ENCODE measurements around the gene MANEA. TPM values are rescaled to one million over a fixed set of nuclear protein-coding genes. Genes with fewer than 3 reads are reported as not detected.
"Not testable (repeated sequence)": the region's sequence is repeated elsewhere in the genome, so short reads cannot be mapped to it uniquely, and the experiment has no call there.

MANEA gene
- 9.6 and 11.3 TPM in 2 replicates for total RNA-seq (2014; rRNA removed; shearing (Covaris generic))

- peak; percentile 75 for DNase-seq (ENCODE audit: low spot score)
Observed at GRCh38 chr6:95577304-95578105, at the start of gene MANEA. MANEA (plus strand) TSS chr6:95577535; CDS start chr6:95586440, 8,905 bp downstream.

GRCh38 chr6:95529762-95530161 lies 47.6 kb upstream of the MANEA start:
- DNase-seq (ENCODE audit: low spot score), result no peak

GRCh38 chr6:95530176-95530819 lies 47.0 kb upstream of the MANEA start:
- no peak for DNase-seq (ENCODE audit: low spot score)

- DNase-seq (ENCODE audit: low spot score), result no peak
Observed at GRCh38 chr6:95543798-95544197, 33.5 kb upstream of the MANEA start.

- DNase-seq (ENCODE audit: low spot score), result no peak
Observed at GRCh38 chr6:95544517-95545225, 32.7 kb upstream of the MANEA start.

GRCh38 chr6:95545226-95545625 lies 32.1 kb upstream of the MANEA start:
- DNase-seq (ENCODE audit: low spot score), result no peak

- no peak for DNase-seq (ENCODE audit: low spot score)
Observed at GRCh38 chr6:95545686-95546085, 31.6 kb upstream of the MANEA start.

GRCh38 chr6:95546148-95546547 lies 31.2 kb upstream of the MANEA start:
- DNase-seq (ENCODE audit: low spot score), result no peak

- no peak for DNase-seq (ENCODE audit: low spot score)
Observed at GRCh38 chr6:95547043-95547442, 30.3 kb upstream of the MANEA start.

GRCh38 chr6:95548188-95548786 lies 29.0 kb upstream of the MANEA start:
- DNase-seq (ENCODE audit: low spot score), result no peak

GRCh38 chr6:95551678-95552324 lies 25.5 kb upstream of the MANEA start:
- no peak for DNase-seq (ENCODE audit: low spot score)

- DNase-seq (ENCODE audit: low spot score), result no peak
Observed at GRCh38 chr6:95553880-95554279, 23.5 kb upstream of the MANEA start.

GRCh38 chr6:95560956-95561355 lies 16.4 kb upstream of the MANEA start:
- not testable (repeated sequence) for DNase-seq (ENCODE audit: low spot score)

GRCh38 chr6:95569560-95569959 lies 7.8 kb upstream of the MANEA start:
- DNase-seq (ENCODE audit: low spot score), result no peak

- no peak for DNase-seq (ENCODE audit: low spot score)
Observed at GRCh38 chr6:95572098-95572497, 5.2 kb upstream of the MANEA start.

GRCh38 chr6:95574811-95575210 lies 2.5 kb upstream of the MANEA start:
- DNase-seq (ENCODE audit: low spot score), result no peak

- DNase-seq (ENCODE audit: low spot score), result peak; percentile 2
Observed at GRCh38 chr6:95576218-95576997, 927 bp upstream of the MANEA start.

GRCh38 chr6:95576998-95577303 lies 384 bp upstream of the MANEA start:
- DNase-seq (ENCODE audit: low spot score), result no peak

GRCh38 chr6:95578106-95578410 lies 723 bp downstream of the MANEA start:
- DNase-seq (ENCODE audit: low spot score), result no peak

GRCh38 chr6:95581073-95581472 lies 3.7 kb downstream of the MANEA start:
- no peak for DNase-seq (ENCODE audit: low spot score)

GRCh38 chr6:95584226-95584625 lies 6.9 kb downstream of the MANEA start:
- not testable (repeated sequence) for DNase-seq (ENCODE audit: low spot score)
